ENCODE results near the gene PGD.
A peak's percentile ranks its signal among the peaks of the same experiment; 100 is the strongest.
"Not testable (repeated sequence)": the region's sequence is repeated elsewhere in the genome, so short reads cannot be mapped to it uniquely, and the experiment has no call there.

PGD gene

GRCh38 chr1:10399444-10399941 is 629 bp downstream of the PGD start:
- DNase-seq (ENCODE audit: low read depth in 3 of 3) = peak in 1 of 3 experiments; percentile 9

GRCh38 chr1:10400013-10400412 is 1.1 kb downstream of the PGD start:
- no peak for DNase-seq (ENCODE audit: low read depth in 3 of 3)

- DNase-seq (ENCODE audit: low read depth in 3 of 3) = no peak
Measured at GRCh38 chr1:10401281-10401680, 2.4 kb downstream of the PGD start.

- DNase-seq (ENCODE audit: low read depth in 3 of 3) = no peak
Measured at GRCh38 chr1:10402729-10403274, 3.9 kb downstream of the PGD start.

- no peak for DNase-seq (ENCODE audit: low read depth in 3 of 3)
Measured at GRCh38 chr1:10407201-10407600, 8.3 kb downstream of the PGD start.

- no peak for DNase-seq (ENCODE audit: low read depth in 3 of 3)
Measured at GRCh38 chr1:10415211-10415930, 16.5 kb downstream of the PGD start.

GRCh38 chr1:10415967-10416366 is 17.1 kb downstream of the PGD start:
- not testable (repeated sequence) for DNase-seq (ENCODE audit: low read depth in 3 of 3)

GRCh38 chr1:10418741-10419140 is 19.9 kb downstream of the PGD start:
- DNase-seq (ENCODE audit: low read depth in 3 of 3) = not testable (repeated sequence)

- no peak for DNase-seq (ENCODE audit: low read depth in 3 of 3)
Measured at GRCh38 chr1:10419351-10419750, 20.5 kb downstream of the PGD start.

GRCh38 chr1:10421637-10422036 is 22.8 kb downstream of the PGD start:
- DNase-seq (ENCODE audit: low read depth in 3 of 3) = no peak

GRCh38 chr1:10424034-10424433 is 25.2 kb downstream of the PGD start:
- no peak for DNase-seq (ENCODE audit: low read depth in 3 of 3)

- no peak for DNase-seq (ENCODE audit: low read depth in 3 of 3)
Measured at GRCh38 chr1:10424651-10425050, 25.8 kb downstream of the PGD start.

- not testable (repeated sequence) for DNase-seq (ENCODE audit: low read depth in 3 of 3)
Measured at GRCh38 chr1:10425826-10426534, 27.1 kb downstream of the PGD start.

- DNase-seq (ENCODE audit: low read depth in 3 of 3) = not testable (repeated sequence)
Measured at GRCh38 chr1:10426535-10426848, 27.6 kb downstream of the PGD start.

GRCh38 chr1:10428984-10429383 is 30.1 kb downstream of the PGD start:
- no peak for DNase-seq (ENCODE audit: low read depth in 3 of 3)

- no peak for DNase-seq (ENCODE audit: low read depth in 3 of 3)
Measured at GRCh38 chr1:10429868-10430215, 31.0 kb downstream of the PGD start.

GRCh38 chr1:10430216-10431069 is 31.6 kb downstream of the PGD start, which contains the start of gene CENPS:
CENPS (plus strand) TSS chr1:10430433; CDS start chr1:10430518, 85 bp downstream.
- peak; percentile 80 to 97 (median 87) for DNase-seq (ENCODE audit: low read depth in 3 of 3)

GRCh38 chr1:10431070-10431730 is 32.3 kb downstream of the PGD start:
- DNase-seq (ENCODE audit: low read depth in 3 of 3) = no peak

- no peak for DNase-seq (ENCODE audit: low read depth in 3 of 3)
Measured at GRCh38 chr1:10432910-10433700, 34.2 kb downstream of the PGD start.

GRCh38 chr1:10433790-10434189 is 34.9 kb downstream of the PGD start:
- no peak for DNase-seq (ENCODE audit: low read depth in 3 of 3)

GRCh38 chr1:10434590-10434989 is 35.7 kb downstream of the PGD start:
- DNase-seq (ENCODE audit: low read depth in 3 of 3) = no peak

Data from stimulated activated CD4-positive, alpha-beta T cell treated with anti-CD3 and anti-CD28 coated beads, TNF-alpha, amount 100 ng/mL, for 4 hours (primary cell).